T-helper 22 cell (primary cell): Measurements from ENCODE around the gene FGF12.
"Not testable (repeated sequence)": the region's sequence is repeated elsewhere in the genome, so short reads cannot be mapped to it uniquely, and the experiment has no call there.

Experiments
- DNase-seq: peaks from one replicate; pipeline ENCODE4 v3.0.0-alpha.2; 2020; ENCODE audit warnings: low read depth

The FGF12 gene

GRCh38 chr3:192577811-192578210 lies 149.5 kb downstream of the FGF12 start:
- no peak for DNase-seq

- DNase-seq = no peak
Observed at GRCh38 chr3:192577271-192577670, 150.1 kb downstream of the FGF12 start.

GRCh38 chr3:192576704-192577103 lies 150.6 kb downstream of the FGF12 start:
- not testable (repeated sequence) for DNase-seq

GRCh38 chr3:192575879-192576506 lies 151.3 kb downstream of the FGF12 start:
- no peak for DNase-seq

GRCh38 chr3:192573240-192573639 lies 154.1 kb downstream of the FGF12 start:
- DNase-seq = no peak

- DNase-seq = no peak
Observed at GRCh38 chr3:192570821-192571791, 156.2 kb downstream of the FGF12 start.

GRCh38 chr3:192570315-192570714 lies 157.0 kb downstream of the FGF12 start:
- no peak for DNase-seq

GRCh38 chr3:192566706-192567290 lies 160.5 kb downstream of the FGF12 start:
- peak; percentile 15 for DNase-seq

GRCh38 chr3:192564611-192565010 lies 162.7 kb downstream of the FGF12 start:
- no peak for DNase-seq

- DNase-seq = no peak
Observed at GRCh38 chr3:192563417-192563816, 163.9 kb downstream of the FGF12 start.

- no peak for DNase-seq
Observed at GRCh38 chr3:192553707-192554106, 173.6 kb downstream of the FGF12 start.

GRCh38 chr3:192550356-192550755 lies 177.0 kb downstream of the FGF12 start:
- DNase-seq = no peak

GRCh38 chr3:192545333-192545732 lies 182.0 kb downstream of the FGF12 start:
- no peak for DNase-seq

- DNase-seq = no peak
Observed at GRCh38 chr3:192543163-192543562, 184.2 kb downstream of the FGF12 start.

GRCh38 chr3:192516820-192517219 lies 210.5 kb downstream of the FGF12 start:
- no peak for DNase-seq

- no peak for DNase-seq
Observed at GRCh38 chr3:192515664-192516045, 211.7 kb downstream of the FGF12 start.

- no peak for DNase-seq
Observed at GRCh38 chr3:192514754-192515663, 212.3 kb downstream of the FGF12 start.

GRCh38 chr3:192514081-192514753 lies 213.1 kb downstream of the FGF12 start:
- DNase-seq = no peak

- DNase-seq = no peak
Observed at GRCh38 chr3:192505731-192506130, 221.6 kb downstream of the FGF12 start.

- no peak for DNase-seq
Observed at GRCh38 chr3:192501401-192501800, 225.9 kb downstream of the FGF12 start.

GRCh38 chr3:192496905-192497587 lies 230.3 kb downstream of the FGF12 start:
- DNase-seq = no peak
